ENCODE measurements around the gene SDF4. TPM values are rescaled to one million over a fixed set of nuclear protein-coding genes. Genes with fewer than 3 reads are reported as not detected.

SDF4 gene
- total RNA-seq, 1 donor from 2014 or later, result 130 TPM

DNA sequence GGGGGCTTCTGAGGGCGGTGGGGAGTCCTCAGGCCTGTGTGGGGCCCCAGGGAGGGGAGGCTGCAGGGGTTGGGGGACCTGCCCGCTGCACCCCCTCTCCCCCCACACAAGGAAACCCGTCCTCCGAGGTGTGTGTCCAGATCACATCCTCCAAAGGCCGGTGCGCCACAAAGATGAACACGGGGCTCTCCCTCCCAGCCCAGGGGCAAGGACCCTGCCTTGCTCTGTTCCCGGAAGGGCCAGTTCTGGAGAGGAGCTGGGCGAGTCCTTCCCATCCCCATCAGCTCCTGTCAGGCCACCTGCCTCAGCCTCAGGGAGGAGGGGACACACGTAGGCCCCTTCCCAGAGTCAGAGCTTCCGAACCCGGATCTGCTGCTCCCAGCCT lies 60.6 kb downstream of the SDF4 start:
- no peaks in the 10 kb centered on the region for H3K27me3 Mint-ChIP-seq (ENCODE audit: unreplicated experiment)
- no peaks in the 10 kb centered on the region for H3K9me3 Mint-ChIP-seq (ENCODE audit: unreplicated experiment)
- no peak overlapping the region for H3K27ac Mint-ChIP-seq (ENCODE audit: unreplicated experiment)
- peak; percentile 2 for DNase-seq (ENCODE audit: low spot score)
- TF ChIP-seq, protein P1, sequence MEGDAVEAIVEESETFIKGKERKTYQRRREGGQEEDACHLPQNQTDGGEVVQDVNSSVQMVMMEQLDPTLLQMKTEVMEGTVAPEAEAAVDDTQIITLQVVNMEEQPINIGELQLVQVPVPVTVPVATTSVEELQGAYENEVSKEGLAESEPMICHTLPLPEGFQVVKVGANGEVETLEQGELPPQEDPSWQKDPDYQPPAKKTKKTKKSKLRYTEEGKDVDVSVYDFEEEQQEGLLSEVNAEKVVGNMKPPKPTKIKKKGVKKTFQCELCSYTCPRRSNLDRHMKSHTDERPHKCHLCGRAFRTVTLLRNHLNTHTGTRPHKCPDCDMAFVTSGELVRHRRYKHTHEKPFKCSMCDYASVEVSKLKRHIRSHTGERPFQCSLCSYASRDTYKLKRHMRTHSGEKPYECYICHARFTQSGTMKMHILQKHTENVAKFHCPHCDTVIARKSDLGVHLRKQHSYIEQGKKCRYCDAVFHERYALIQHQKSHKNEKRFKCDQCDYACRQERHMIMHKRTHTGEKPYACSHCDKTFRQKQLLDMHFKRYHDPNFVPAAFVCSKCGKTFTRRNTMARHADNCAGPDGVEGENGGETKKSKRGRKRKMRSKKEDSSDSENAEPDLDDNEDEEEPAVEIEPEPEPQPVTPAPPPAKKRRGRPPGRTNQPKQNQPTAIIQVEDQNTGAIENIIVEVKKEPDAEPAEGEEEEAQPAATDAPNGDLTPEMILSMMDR (IDR thresholded peaks at IDR 0.05; ENCODE audit: unreplicated experiment), result no peak
- H3K4me3 Mint-ChIP-seq (ENCODE audit: unreplicated experiment), result no peak overlapping the region
- H3K36me3 Mint-ChIP-seq (ENCODE audit: low read depth, unreplicated experiment), result no peaks in the 10 kb centered on the region
- no peaks in the 10 kb centered on the region for H3K4me1 Mint-ChIP-seq (ENCODE audit: unreplicated experiment)

DNA sequence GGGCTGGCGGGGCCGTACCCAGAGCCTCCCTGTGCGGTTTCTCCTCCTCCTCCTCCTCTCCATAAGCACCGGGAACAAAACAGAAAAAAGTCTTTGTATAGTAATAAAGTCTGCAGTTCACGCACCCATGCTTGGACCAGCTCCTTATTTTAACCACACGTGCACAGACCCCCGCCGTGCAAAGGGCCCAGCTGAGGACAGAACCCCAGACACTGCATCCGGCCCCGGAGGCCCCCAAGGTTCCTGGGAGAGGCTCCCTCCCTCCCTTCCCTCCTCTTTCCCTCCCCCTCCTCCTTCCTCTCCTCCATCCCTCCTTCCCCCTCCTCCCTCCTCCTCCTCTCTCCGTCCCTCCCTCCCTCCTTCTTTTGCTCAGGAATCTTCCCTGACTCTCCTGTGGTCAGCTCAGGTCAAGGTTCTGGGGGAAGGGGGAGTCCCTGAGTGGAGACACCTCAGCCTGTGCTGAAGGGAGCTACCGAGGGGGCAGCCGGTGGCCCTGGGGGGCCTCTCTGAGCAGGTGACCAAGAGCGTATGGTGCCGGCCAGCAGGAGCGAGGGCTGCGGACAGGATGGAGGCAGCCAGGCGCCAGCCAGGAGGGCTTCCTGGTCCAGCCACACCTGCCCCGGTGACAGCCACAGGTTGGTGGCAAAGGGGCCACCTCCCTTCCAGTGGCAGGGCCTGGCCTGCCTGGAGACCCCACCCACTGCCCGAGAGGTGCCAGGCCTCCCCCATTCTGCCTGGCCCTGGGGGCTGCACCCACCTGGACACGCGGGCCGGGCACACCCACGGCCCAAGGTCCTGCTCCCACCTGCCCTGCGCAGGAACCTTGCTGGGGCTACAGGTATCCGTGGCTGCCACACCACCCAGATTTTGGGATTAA lies 61.3 kb downstream of the SDF4 start:
- H3K4me3 Mint-ChIP-seq (ENCODE audit: unreplicated experiment), result no peak overlapping the region
- H3K36me3 Mint-ChIP-seq (ENCODE audit: low read depth, unreplicated experiment), result no peaks in the 10 kb centered on the region
- TF ChIP-seq, protein P1 (IDR thresholded peaks at IDR 0.05; ENCODE audit: unreplicated experiment), result no peak
- H3K9me3 Mint-ChIP-seq (ENCODE audit: unreplicated experiment), result no peaks in the 10 kb centered on the region
- H3K27me3 Mint-ChIP-seq (ENCODE audit: unreplicated experiment), result peaks cover 3% of the 10 kb centered on the region
- H3K4me1 Mint-ChIP-seq (ENCODE audit: unreplicated experiment), result peaks cover 3% of the 10 kb centered on the region
- DNase-seq (ENCODE audit: low spot score), result peak; percentile 2
- H3K27ac Mint-ChIP-seq (ENCODE audit: unreplicated experiment), result no peak overlapping the region

DNA sequence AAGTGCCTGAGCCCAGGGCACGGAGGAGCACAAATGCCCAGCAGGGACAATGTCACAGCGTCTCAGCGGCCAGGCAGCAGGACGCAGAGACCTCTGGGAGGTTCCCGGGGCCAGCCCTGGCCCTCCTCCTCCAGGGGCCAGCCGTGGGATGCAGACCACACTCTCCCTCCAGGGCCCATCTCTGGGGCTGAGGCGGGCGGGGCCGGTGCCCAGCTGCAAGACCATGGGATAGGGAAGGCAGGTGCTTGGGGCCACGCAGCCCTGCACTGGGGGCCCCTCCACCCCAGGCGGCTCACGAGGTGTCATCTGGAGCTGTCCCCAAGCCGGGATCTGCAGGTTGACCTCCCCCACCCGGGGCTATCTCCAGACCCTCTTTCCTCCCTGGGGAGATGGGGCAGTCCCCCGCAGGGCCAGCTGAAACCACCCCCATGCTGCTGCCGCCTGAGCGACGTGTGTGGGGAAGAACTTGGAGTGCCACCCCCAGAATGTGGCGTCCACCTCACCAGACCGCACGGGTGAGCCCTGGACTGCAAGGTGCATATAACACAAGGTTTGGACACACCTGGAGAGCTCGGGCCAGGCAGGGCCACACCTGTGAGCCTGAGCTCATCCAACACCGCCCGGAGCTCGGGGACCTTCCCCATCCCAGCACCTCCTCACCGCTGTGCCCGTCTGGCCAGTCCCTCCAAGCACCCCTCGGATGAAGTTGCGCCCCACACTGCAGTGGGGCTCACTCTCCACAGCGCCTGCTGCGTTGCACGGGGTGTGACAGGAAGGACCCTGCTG lies 62.2 kb downstream of the SDF4 start:
- H3K27ac Mint-ChIP-seq (ENCODE audit: unreplicated experiment), result no peak overlapping the region
- TF ChIP-seq, protein P1 (IDR thresholded peaks at IDR 0.05; ENCODE audit: unreplicated experiment), result no peak
- H3K4me3 Mint-ChIP-seq (ENCODE audit: unreplicated experiment), result no peak overlapping the region

DNA sequence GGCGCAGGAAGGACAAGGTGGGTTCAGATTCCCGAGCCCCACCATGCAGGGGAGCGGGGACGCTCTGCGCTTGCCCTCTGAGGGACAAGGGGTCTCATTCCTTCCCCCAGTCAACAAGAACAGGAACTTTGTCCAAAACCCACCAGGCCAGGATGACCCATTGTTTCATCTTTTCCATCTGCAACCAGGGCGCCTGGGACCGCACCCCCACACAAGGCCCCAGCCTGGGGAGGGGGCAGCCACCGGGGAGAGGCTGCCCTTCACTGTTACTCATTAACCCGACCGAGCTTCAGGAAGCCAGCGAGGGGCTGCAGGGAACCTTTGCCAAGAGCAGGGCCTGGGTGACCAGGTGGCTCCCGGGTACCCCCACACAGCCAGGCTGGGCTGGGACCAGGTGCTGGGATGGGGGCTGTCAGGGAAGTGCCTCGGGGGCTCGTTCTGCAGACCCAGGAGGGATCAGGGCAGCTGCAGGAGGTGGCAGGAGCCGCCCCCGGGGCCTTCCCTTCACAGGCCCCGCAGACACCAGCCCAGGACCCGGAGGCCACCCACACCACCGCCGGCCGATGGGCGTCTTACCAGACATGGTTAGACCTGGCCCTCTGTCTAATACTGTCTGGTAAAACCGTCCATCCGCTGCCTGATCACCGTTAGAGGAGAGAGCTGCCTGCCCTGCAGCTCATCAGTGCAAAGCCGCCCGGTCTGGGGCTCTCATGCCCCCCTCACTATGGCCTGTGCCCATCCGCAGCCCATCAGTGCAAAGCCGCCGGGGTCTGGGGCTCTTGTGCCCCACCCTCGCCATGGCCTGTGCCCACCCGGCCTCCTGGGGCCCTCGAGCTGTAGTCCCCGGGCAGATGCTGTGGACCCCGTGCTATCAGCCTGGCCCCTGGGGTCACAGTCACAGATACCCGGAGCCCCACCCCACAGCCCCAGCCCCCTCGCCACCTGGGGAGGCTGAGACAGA lies 63.1 kb downstream of the SDF4 start:
- peaks cover 7% of the 10 kb centered on the region for H3K4me1 Mint-ChIP-seq (ENCODE audit: unreplicated experiment)
- H3K4me3 Mint-ChIP-seq (ENCODE audit: unreplicated experiment), result no peak overlapping the region
- TF ChIP-seq, protein P1 (IDR thresholded peaks at IDR 0.05; ENCODE audit: unreplicated experiment), result no peak
- DNase-seq (ENCODE audit: low spot score), result no peak
- H3K27me3 Mint-ChIP-seq (ENCODE audit: unreplicated experiment), result peaks cover 9% of the 10 kb centered on the region
- no peaks in the 10 kb centered on the region for H3K9me3 Mint-ChIP-seq (ENCODE audit: unreplicated experiment)
- H3K36me3 Mint-ChIP-seq (ENCODE audit: low read depth, unreplicated experiment), result peaks cover 7% of the 10 kb centered on the region
- H3K27ac Mint-ChIP-seq (ENCODE audit: unreplicated experiment), result no peak overlapping the region

More for the DNA sequence above, 62.2 kb downstream of the SDF4 start:
- peaks cover 3% of the 10 kb centered on the region for H3K27me3 Mint-ChIP-seq (ENCODE audit: unreplicated experiment)
- DNase-seq (ENCODE audit: low spot score), result no peak
- no peaks in the 10 kb centered on the region for H3K36me3 Mint-ChIP-seq (ENCODE audit: low read depth, unreplicated experiment)
- no peaks in the 10 kb centered on the region for H3K9me3 Mint-ChIP-seq (ENCODE audit: unreplicated experiment)
- H3K4me1 Mint-ChIP-seq (ENCODE audit: unreplicated experiment), result peaks cover 3% of the 10 kb centered on the region

All from endothelial cell (in vitro differentiated cells).